Loucy (cell line): ENCODE measurements around the gene CENPX.

Experiments used
- H2AFZ ChIP-seq: fragments of 200-600 bp; sonication (generic); 2 replicates; pipeline ENCODE4 v1.6.0; 2016; ENCODE audit warnings: antibody characterized with exemption, mild to moderate bottlenecking, low read length, moderate library complexity
- H3F3A ChIP-seq: fragments of 200-600 bp; 2 replicates; pipeline ENCODE4 v1.6.0; 2016; ENCODE audit warnings: antibody characterized with exemption, low read depth, mild to moderate bottlenecking
- H3K27me3 ChIP-seq: fragments of 200-600 bp; sonication (generic); 2 replicates; pipeline ENCODE4 v1.6.1; 2014; ENCODE audit warnings: low read length, mild to moderate bottlenecking; ENCODE audit not compliant: insufficient read depth, poor library complexity, severe bottlenecking
- H3K36me3 ChIP-seq: fragments of 200-600 bp; sonication (generic); 2 replicates; pipeline ENCODE4 v1.6.1; 2016; ENCODE audit warnings: low read length; ENCODE audit not compliant: insufficient read depth
- H3K4me1 ChIP-seq: fragments of 200-600 bp; sonication (generic); 2 replicates; pipeline ENCODE4 v1.5.1; 2014; ENCODE audit warnings: low read length, mild to moderate bottlenecking; ENCODE audit not compliant: insufficient read depth, poor library complexity, severe bottlenecking
- H3K4me2 ChIP-seq: fragments of 200-600 bp; sonication (generic); 2 replicates; pipeline ENCODE4 v1.6.0; 2014; ENCODE audit warnings: antibody characterized with exemption, low read length, low read depth, mild to moderate bottlenecking; ENCODE audit not compliant: poor library complexity, severe bottlenecking
- H3K4me3 ChIP-seq: fragments of 200-600 bp; sonication (generic); 2 replicates; pipeline ENCODE4 v1.5.1; 2014; ENCODE audit warnings: low read length, mild to moderate bottlenecking, mixed read lengths; ENCODE audit not compliant: poor library complexity, severe bottlenecking
- H3K79me2 ChIP-seq: fragments of 200-600 bp; sonication (generic); 2 replicates; pipeline ENCODE4 v1.6.1; 2014; ENCODE audit warnings: low read length; ENCODE audit not compliant: insufficient read depth
- H3K9ac ChIP-seq: fragments of 200-600 bp; sonication (generic); 2 replicates; pipeline ENCODE4 v1.6.0; 2014; ENCODE audit warnings: mild to moderate bottlenecking, low read depth, low read length, moderate library complexity; ENCODE audit not compliant: poor library complexity, severe bottlenecking
- H3K9me2 ChIP-seq: fragments of 200-600 bp; sonication (generic); replicated peaks from 2 replicates; pipeline ENCODE4 v1.6.1; 2016; ENCODE audit warnings: low read depth, low read length, mixed read lengths
- H3K9me3 ChIP-seq: fragments of 200-600 bp; sonication (generic); 2 replicates; pipeline ENCODE4 v1.6.1; 2014; ENCODE audit warnings: mild to moderate bottlenecking, antibody characterized with exemption, low read length, low read depth; ENCODE audit not compliant: insufficient read depth
- H4K20me1 ChIP-seq: fragments of 200-600 bp; sonication (generic); 2 replicates; pipeline ENCODE4 v1.6.0; 2014; ENCODE audit warnings: antibody characterized with exemption, low read length, mild to moderate bottlenecking; ENCODE audit not compliant: insufficient read depth, poor library complexity, severe bottlenecking
- CTCF ChIP-seq: fragments of 200-600 bp; sonication (generic); conservative IDR thresholded peaks from 2 replicates; pipeline ENCODE4 v1.5.1; 2014; ENCODE audit warnings: mild to moderate bottlenecking, antibody characterized with exemption, low read length
- EZH2phosphoT487 ChIP-seq: fragments of 200-600 bp; IDR thresholded peaks from 2 replicates; pipeline ENCODE4 v1.6.1; 2018; ENCODE audit warnings: antibody characterized with exemption, mild to moderate bottlenecking, moderate library complexity, borderline replicate concordance

CENPX gene

GRCh38 chr17:81996232-81996756 lies 26.4 kb downstream of the CENPX start:
- no peak overlapping the region for H2AFZ ChIP-seq
- H3K4me2 ChIP-seq, result no peak overlapping the region
- H3K4me1 ChIP-seq, result no peaks in the 10 kb centered on the region
- H3K9me3 ChIP-seq, result no peaks in the 10 kb centered on the region
- H3K36me3 ChIP-seq, result no peaks in the 10 kb centered on the region
- H3F3A ChIP-seq, result no peaks in the 10 kb centered on the region
- no peaks in the 10 kb centered on the region for H4K20me1 ChIP-seq
- H3K4me3 ChIP-seq, result no peak overlapping the region
- H3K9me2 ChIP-seq, result no peaks in the 10 kb centered on the region
- H3K9ac ChIP-seq, result no peak overlapping the region
- TF ChIP-seq CTCF (no peak), EZH2phosphoT487 (no peak)
- no peaks in the 10 kb centered on the region for H3K79me2 ChIP-seq
- no peaks in the 10 kb centered on the region for H3K27me3 ChIP-seq

GRCh38 chr17:81995463-81996231 lies 27.0 kb downstream of the CENPX start:
- H3K79me2 ChIP-seq, result no peaks in the 10 kb centered on the region
- no peak overlapping the region for H3K9ac ChIP-seq
- H3K4me3 ChIP-seq, result no peak overlapping the region
- H3K36me3 ChIP-seq, result no peaks in the 10 kb centered on the region
- no peaks in the 10 kb centered on the region for H4K20me1 ChIP-seq
- no peaks in the 10 kb centered on the region for H3K9me3 ChIP-seq
- H3K4me1 ChIP-seq, result no peaks in the 10 kb centered on the region
- no peaks in the 10 kb centered on the region for H3F3A ChIP-seq
- no peak overlapping the region for H2AFZ ChIP-seq
- TF ChIP-seq EZH2phosphoT487 (no peak), CTCF (no peak)
- no peak overlapping the region for H3K4me2 ChIP-seq
- H3K9me2 ChIP-seq, result no peaks in the 10 kb centered on the region
- no peaks in the 10 kb centered on the region for H3K27me3 ChIP-seq

DNA sequence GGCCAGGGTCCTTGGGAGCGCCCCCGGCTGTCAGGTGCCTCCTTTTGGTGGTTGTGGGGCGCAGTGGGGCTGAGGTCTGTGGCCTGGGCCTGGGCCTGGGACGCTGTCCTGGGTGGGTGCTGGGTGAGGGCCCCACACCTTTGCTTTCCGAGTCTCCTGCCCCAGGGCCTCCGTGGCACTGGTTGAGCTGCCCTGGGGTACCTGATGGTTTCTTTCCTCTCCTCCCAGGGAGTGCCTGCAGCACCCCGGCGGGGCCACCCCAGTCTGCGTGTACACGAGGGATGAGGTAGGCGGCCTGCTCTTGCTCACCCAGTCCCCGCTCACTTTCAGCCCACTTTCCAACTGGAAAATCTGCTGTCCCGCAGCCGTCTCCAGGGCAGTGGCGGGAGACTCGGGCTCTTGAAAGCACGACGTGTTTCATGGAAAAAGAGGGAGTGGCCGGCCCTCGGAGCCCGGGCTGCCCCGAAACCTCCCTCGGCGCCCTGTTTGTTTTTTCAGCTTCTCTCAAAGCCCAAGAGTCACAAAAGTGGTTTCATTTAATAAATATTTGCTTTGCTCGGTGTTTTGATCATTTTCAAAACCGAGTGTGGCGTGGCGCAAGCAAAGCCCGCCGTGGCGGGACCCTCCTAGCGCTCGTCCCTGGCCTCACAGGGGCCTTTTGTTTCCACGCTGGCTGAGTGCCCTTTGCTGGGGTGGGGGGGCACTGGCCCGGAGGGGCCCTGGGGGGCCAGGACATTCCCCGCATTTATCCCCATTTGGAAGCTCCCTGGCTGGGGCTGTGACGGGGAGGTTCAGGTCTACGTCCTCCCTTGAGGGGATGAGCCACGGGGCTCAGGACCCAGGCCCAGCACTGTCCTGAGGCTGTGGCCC lies 27.9 kb downstream of the CENPX start:
- Histone ChIP-seq H3K4me1 (no peaks in the 10 kb centered on the region), H4K20me1 (no peaks in the 10 kb centered on the region), H3K9me3 (no peaks in the 10 kb centered on the region), H3K4me3 (no peak overlapping the region), H3K9ac (no peak overlapping the region), H3K4me2 (no peak overlapping the region), H3K9me2 (no peaks in the 10 kb centered on the region), H3K36me3 (no peaks in the 10 kb centered on the region), H3F3A (no peaks in the 10 kb centered on the region), H3K79me2 (no peaks in the 10 kb centered on the region), H2AFZ (no peak overlapping the region), H3K27me3 (no peaks in the 10 kb centered on the region)
- no peak for TF ChIP-seq CTCF
- TF ChIP-seq EZH2phosphoT487, result no peak
